Prostate gland (tissue), 2 donors: ENCODE data around the gene MYLK. TPM values are rescaled to one million over a fixed set of nuclear protein-coding genes. Genes with fewer than 3 reads are reported as not detected.

Experiments
- DNase-seq: peaks from one replicate; pipeline ENCODE4 v3.0.0-alpha.2; 2019; ENCODE audit warnings: low spot score
- H3K27ac ChIP-seq, 2 donors: fragments of 200-600 bp; sonication (generic); 2 replicates each; pipeline ENCODE4 v1.5.1; 2017 to 2019
- H3K27me3 ChIP-seq: fragments of 200-600 bp; sonication (generic); replicated peaks from 2 replicates; pipeline ENCODE4 v1.5.1; 2019; ENCODE audit not compliant: insufficient read depth
- H3K36me3 ChIP-seq, 2 donors: fragments of 200-600 bp; sonication (generic); 1 replicate in 1 of 2; 2 replicates in 1 of 2; pipeline versions ENCODE4 v1.5.1 to v1.8.1; 2017 to 2019
- H3K4me1 ChIP-seq: fragments of 200-600 bp; sonication (generic); replicated peaks from 2 replicates; pipeline ENCODE4 v1.5.1; 2019
- H3K4me3 ChIP-seq, 2 donors: fragments of 200-600 bp; sonication (generic); 2 replicates each; pipeline ENCODE4 v1.5.1; 2017 to 2019
- H3K9me3 ChIP-seq: fragments of 200-600 bp; sonication (generic); 2 replicates; pipeline ENCODE4 v1.5.1; 2017
- CTCF ChIP-seq, 4 experiments: fragments of 200-600 bp in 2 of 4; fragments of 450-650 bp in 2 of 4; sonication (generic) in 2 of 4; IDR thresholded peaks; 1 replicate in 3 of 4; 2 replicates in 1 of 4; pipeline ENCODE4 v1.5.1; 2016 to 2019; ENCODE audit warnings: antibody characterized with exemption in 4 of 4, mild to moderate bottlenecking in 2 of 4, moderate library complexity in 2 of 4
- POLR2A ChIP-seq: fragments of 450-650 bp; IDR thresholded peaks from one replicate; pipeline ENCODE4 v1.6.1; 2016; ENCODE audit warnings: antibody characterized with exemption, mild to moderate bottlenecking
- POLR2AphosphoS5 ChIP-seq: sonication (generic); formaldehyde crosslinking; IDR thresholded peaks from one replicate; pipeline ENCODE4 v1.6.1; 2017; ENCODE audit warnings: antibody characterized with exemption
- WGBS: methylation state at CpG from one replicate; pipeline ENCODE4 v1.1.5; 2018; 5-methylcytosine and 5-hydroxymethylcytosine counted together
- intact Hi-C: fragments of 100-400 bp; cut with DNase I; formaldehyde crosslinking; loops from one replicate; pipeline ENCODE4 v1.14.2; 2022
- total RNA-seq, 2 donors: library from RNA; depleted of rRNA; stranded (reverse); fragments of >200 nt; gene quantifications; one replicate each; pipeline ENCODE4 v1.1.0, GENCODE V29; 2016

MYLK gene
- total RNA-seq, 2 donors from 2014 or later, result 345 to 600 TPM

GRCh38 chr3:123805504-123805903, 78.6 kb downstream of the MYLK start:
- intact Hi-C loops, result no loop called here
- H3K4me1 ChIP-seq, result no peaks in the 10 kb centered on the region
- no peak overlapping the region for H3K4me3 ChIP-seq
- H3K27ac ChIP-seq, result no peak overlapping the region
- 89% methylated on average over 2 of the region's 2 CpGs for WGBS
- H3K27me3 ChIP-seq, result no peaks in the 10 kb centered on the region
- TF ChIP-seq POLR2AphosphoS5, result no peak
- TF ChIP-seq POLR2A, result no peak
- no peaks in the 10 kb centered on the region for H3K36me3 ChIP-seq
- DNase-seq, result no peak
- no peaks in the 10 kb centered on the region for H3K9me3 ChIP-seq

GRCh38 chr3:123805101-123805500, 79.0 kb downstream of the MYLK start:
- 89% methylated on average over 7 of the region's 7 CpGs for WGBS
- Histone ChIP-seq H3K27me3 (no peaks in the 10 kb centered on the region), H3K36me3 (no peaks in the 10 kb centered on the region), H3K4me1 (no peaks in the 10 kb centered on the region), H3K9me3 (no peaks in the 10 kb centered on the region), H3K4me3 (no peak overlapping the region), H3K27ac (no peak overlapping the region)
- DNase-seq, result no peak
- TF ChIP-seq POLR2A (no peak), CTCF (IDR thresholded peaks at IDR 0.05) (no peak), POLR2AphosphoS5 (no peak)
- intact Hi-C loops, result no loop called here

GRCh38 chr3:123804676-123805075, 79.5 kb downstream of the MYLK start:
- Histone ChIP-seq H3K27ac (no peak overlapping the region), H3K36me3 (no peaks in the 10 kb centered on the region), H3K4me3 (no peak overlapping the region), H3K27me3 (no peaks in the 10 kb centered on the region), H3K9me3 (no peaks in the 10 kb centered on the region), H3K4me1 (no peaks in the 10 kb centered on the region)
- intact Hi-C loops, result no loop called here
- 96% methylated on average over 3 of the region's 3 CpGs for WGBS
- TF ChIP-seq POLR2AphosphoS5 (no peak), POLR2A (no peak), CTCF (IDR thresholded peaks at IDR 0.05) (no peak)
- no peak for DNase-seq

- DNase-seq, result no peak
- H3K27ac ChIP-seq, result no peak overlapping the region
- TF ChIP-seq CTCF (IDR thresholded peaks at IDR 0.05) (no peak), POLR2AphosphoS5 (no peak), POLR2A (no peak)
- H3K9me3 ChIP-seq, result no peaks in the 10 kb centered on the region
- WGBS, result 43% methylated on average over 5 of the region's 5 CpGs
- H3K4me1 ChIP-seq, result no peaks in the 10 kb centered on the region
- intact Hi-C loops, result no loop called here
- no peak overlapping the region for H3K4me3 ChIP-seq
- H3K27me3 ChIP-seq, result no peaks in the 10 kb centered on the region
- no peaks in the 10 kb centered on the region for H3K36me3 ChIP-seq
These were observed 80.6 kb downstream of the MYLK start for GRCh38 chr3:123803521-123803920.

GRCh38 chr3:123802007-123802625, 82.0 kb downstream of the MYLK start:
- Histone ChIP-seq H3K27ac (no peak overlapping the region), H3K4me1 (no peaks in the 10 kb centered on the region), H3K27me3 (no peaks in the 10 kb centered on the region), H3K4me3 (no peak overlapping the region), H3K9me3 (no peaks in the 10 kb centered on the region), H3K36me3 (no peaks in the 10 kb centered on the region)
- 47% methylated on average over 3 of the region's 3 CpGs for WGBS
- intact Hi-C loops, result no loop called here
- DNase-seq, result no peak
- TF ChIP-seq CTCF (IDR thresholded peaks at IDR 0.05) (no peak), POLR2A (no peak), POLR2AphosphoS5 (no peak)
